Measurements from ENCODE around the gene SACM1L.

SACM1L gene

DNA sequence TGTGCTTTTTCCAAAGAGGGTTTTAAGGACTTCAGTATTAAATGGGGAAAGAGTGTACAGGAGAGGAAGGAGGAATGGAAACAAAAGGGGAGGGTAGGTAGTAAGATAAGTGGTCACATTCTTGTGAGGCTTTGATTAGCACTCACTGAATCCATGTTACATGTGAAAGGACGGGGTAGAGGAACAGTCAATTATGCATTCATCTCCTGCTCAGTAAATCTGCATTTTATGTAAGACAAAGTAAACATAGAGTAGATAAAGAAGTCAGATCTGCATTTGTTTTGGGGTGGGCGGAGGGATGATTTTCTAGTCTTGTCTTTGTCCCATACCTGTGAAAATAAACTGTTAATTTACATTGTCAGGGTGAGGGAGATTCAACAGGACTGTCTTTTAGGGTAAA is 50.8 kb downstream of the SACM1L start:
- DNase-seq (ENCODE audit: low read depth): no peak
- TF ChIP-seq, protein P1, sequence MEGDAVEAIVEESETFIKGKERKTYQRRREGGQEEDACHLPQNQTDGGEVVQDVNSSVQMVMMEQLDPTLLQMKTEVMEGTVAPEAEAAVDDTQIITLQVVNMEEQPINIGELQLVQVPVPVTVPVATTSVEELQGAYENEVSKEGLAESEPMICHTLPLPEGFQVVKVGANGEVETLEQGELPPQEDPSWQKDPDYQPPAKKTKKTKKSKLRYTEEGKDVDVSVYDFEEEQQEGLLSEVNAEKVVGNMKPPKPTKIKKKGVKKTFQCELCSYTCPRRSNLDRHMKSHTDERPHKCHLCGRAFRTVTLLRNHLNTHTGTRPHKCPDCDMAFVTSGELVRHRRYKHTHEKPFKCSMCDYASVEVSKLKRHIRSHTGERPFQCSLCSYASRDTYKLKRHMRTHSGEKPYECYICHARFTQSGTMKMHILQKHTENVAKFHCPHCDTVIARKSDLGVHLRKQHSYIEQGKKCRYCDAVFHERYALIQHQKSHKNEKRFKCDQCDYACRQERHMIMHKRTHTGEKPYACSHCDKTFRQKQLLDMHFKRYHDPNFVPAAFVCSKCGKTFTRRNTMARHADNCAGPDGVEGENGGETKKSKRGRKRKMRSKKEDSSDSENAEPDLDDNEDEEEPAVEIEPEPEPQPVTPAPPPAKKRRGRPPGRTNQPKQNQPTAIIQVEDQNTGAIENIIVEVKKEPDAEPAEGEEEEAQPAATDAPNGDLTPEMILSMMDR (IDR thresholded peaks at IDR 0.05; ENCODE audit: insufficient read depth, low read depth, low read length, missing control alignments): no peak
- H3K4me3 ChIP-seq (ENCODE audit: low read length): no peak overlapping the region

DNA sequence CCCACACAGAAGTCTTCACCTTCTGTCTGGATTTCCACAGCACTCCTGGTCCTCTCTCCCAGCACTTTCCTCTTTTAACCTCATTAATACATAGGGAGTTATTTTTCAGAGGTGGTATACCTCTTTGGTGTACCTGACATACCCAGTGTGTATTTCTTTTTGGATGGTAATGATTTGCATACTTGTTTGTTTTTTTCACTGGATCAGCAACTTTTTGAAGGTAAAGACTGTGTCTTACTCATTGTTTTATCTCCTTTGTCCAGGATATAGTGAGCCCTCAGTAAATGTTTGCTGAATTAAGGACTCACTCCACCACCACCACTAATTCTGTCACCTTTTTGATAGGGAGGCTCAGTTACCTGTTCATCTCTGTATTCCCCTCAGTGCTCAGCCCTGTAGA is 52.1 kb downstream of the SACM1L start:
- DNase-seq (ENCODE audit: low read depth): no peak
- TF ChIP-seq, protein P1 (IDR thresholded peaks at IDR 0.05; ENCODE audit: insufficient read depth, low read depth, low read length, missing control alignments): no peak
- no peak overlapping the region for H3K4me3 ChIP-seq (ENCODE audit: low read length)

DNA sequence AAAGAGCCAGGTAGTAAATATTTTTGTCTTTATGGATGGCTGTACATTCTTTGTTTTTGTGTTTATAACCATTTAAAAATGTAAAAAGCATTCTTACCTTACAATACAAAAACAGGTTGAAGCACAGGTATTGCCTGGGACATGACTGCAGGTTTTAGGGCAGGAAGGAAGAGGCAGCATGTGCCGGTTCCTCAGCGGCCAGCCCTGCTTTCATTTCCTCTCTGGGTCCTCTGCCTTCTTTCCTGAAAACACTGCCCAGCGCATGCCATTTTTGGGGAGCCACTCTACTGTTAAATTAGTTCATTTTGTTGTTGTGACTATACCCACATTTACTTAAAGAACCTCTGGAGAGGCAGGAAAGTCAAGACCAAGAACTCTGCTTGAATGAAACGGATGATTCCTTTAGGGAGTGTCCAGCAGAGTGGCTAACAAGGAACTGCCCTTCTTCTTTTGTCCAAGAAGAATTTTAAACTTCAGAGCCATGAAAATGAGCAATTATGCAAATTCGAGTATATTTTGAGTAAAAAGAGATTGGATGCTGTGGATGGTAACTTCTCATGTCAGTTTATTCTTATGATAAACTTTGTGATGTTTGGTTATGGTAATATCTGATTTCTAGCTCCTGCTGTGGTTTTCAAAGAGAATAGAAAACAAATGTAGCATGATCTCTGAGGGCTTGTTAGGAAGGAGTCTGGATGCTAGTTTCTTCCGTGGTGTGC is 52.7 kb downstream of the SACM1L start:
- TF ChIP-seq, protein P1 (IDR thresholded peaks at IDR 0.05; ENCODE audit: insufficient read depth, low read depth, low read length, missing control alignments): no peak
- no peak for DNase-seq (ENCODE audit: low read depth)
- no peak overlapping the region for H3K4me3 ChIP-seq (ENCODE audit: low read length)

DNA sequence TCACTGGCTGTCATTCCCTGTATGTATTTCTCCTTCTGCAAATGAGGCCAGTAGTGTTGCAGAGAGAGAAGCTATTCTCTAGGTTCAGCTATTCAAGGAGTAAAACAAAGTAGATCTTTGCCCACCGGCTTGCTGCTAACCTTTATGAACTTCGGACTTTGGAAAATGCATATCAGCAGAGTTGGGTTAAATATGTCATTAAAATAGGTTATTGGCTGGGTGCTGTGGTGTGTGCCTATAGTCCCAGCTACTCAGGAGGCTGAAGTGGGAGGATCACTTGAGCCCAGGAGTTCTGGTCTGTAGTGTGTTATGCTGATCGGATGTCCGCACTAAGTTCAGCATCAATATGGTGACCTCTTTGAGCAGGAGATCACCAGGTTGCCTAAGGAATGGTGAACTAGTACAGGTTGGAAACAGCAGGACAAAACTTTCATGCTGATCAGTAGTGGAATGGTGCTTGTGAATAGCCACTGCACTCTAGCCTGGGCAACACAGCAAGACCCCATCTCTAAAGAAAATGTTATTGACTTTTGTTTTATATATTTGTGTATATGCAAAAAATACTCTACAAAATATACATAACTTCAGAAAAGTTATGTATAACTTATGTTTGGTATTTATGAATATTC is 53.4 kb downstream of the SACM1L start:
- H3K4me3 ChIP-seq (ENCODE audit: low read length): no peak overlapping the region
- no peak for DNase-seq (ENCODE audit: low read depth)
- TF ChIP-seq, protein P1 (IDR thresholded peaks at IDR 0.05; ENCODE audit: insufficient read depth, low read depth, low read length, missing control alignments): no peak

DNA sequence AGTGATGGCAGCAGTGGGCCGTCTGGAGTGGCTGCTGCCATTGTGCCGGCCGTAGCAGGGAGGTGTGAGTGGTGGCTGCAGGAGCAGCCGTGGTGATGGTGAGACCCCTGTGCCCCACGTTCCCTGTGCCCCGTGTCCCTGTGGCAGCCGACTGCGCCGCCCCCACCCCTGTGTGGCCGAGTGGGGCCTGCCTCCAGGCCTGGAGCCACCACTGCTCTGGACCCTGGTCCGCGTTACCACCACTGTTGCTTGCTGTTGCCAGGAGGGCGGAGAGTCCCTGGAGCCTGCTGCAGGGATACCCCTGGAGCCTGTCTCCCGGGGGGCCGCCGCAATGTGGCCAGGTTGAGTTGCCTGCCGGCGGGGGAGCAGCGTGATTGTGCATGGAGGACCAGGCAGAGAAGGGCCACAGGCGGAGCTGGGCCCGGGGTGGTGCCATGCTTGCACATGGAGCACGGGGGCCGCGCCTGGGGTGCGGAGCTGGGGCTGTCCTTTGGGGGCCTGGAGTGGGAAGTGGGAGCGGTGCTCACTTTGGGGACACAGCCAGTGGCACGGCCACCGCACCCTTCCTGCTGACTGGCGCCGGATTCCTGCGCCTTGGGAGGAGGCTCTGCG is 57.1 kb downstream of the SACM1L start:
- DNase-seq (ENCODE audit: low read depth): no peak

DNA sequence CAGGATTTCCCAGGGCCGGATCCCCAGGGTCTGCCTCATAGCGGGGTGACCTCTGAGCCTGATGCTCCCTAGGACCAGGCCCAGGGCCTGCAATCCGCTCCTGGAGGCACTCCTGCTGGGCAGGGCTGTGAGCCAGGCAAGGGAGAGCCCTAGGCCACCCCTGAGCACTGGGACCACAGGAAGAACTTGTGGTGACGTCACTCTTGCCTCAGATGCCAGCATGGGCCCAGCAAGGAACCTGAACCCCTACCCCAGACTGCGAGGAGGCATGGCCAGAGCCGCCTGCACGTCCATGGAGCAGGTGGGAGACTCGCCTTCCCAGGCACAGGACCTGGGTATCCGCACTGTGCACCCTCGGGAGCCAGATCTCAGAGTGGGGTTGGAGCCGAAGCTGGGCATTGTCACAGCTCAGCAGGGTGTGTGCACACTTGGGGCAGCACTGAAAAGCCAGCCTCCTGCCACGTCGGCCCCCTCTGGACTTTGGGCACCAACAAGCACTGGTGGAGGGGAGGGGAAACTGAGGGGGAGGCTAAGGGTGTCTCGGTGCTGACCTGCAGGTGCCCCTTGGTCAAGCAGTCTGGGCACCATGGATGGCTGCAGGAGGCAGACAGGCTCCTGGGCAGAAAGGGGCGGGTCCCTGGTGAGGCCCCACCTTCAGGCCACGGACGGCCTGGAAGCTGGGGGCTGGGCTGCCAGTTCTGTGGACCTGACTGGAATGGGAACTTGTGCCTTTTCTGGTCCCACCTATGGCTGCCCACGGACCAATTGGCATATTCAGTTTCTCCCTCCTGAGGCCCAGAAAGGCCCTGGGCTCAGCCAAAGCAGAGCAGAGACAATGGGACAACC is 57.8 kb downstream of the SACM1L start:
- DNase-seq (ENCODE audit: low read depth): no peak
- no peak overlapping the region for H3K4me3 ChIP-seq (ENCODE audit: low read length)
- TF ChIP-seq, protein P1 (IDR thresholded peaks at IDR 0.05; ENCODE audit: insufficient read depth, low read depth, low read length, missing control alignments): no peak

More for the DNA sequence above, 57.1 kb downstream of the SACM1L start:
- H3K4me3 ChIP-seq (ENCODE audit: low read length): no peak overlapping the region
- TF ChIP-seq, protein P1 (IDR thresholded peaks at IDR 0.05; ENCODE audit: insufficient read depth, low read depth, low read length, missing control alignments): no peak
